B cell (primary cell): ENCODE data around the gene PRDM15.

ENCODE experiments used
- EZH2 ChIP-seq: IDR thresholded peaks from 2 replicates; pipeline ENCODE4 v1.6.1; 2012; ENCODE audit warnings: borderline replicate concordance, low read depth, mild to moderate bottlenecking, moderate library complexity, low read length; ENCODE audit not compliant: insufficient read depth, poor library complexity, severe bottlenecking
- TF ChIP-seq, protein P1 (sequence below): fragments of 200-600 bp; IDR thresholded peaks from one replicate; pipeline ENCODE4 v1.8.0; 2022; ENCODE audit warnings: antibody characterized with exemption, mild to moderate bottlenecking

DNA sequence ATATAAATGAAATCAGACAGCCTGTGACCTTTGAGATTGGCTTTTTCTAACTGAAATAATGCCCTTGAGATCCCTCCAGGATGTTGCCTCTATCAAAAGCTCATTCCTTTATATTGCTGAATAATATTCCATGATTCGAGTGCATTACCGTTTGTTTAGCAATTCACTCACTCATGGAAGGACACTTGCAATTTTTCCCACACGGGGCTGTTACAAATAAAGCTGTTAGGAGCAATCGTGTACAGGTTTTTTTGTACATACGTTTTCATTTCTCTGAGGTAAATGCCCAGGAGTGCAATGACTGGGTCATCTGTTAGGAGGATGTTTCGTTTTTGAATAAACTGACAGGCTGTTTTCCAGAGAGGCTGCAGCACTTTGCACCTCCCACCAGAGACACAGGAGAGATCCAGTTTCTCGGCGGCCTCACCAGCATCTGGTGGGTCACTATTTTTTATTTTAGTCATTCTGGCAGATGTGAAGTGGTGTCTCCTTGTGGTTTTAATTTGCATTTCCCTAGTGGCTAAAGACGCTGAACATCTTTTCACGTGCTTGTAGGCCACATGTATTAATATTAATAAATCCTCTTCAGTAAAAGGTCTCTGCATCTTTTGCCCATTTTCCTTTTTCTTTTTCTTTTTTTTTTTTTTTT lies 11.0 kb downstream of the PRDM15 start:
- TF ChIP-seq, protein P1, sequence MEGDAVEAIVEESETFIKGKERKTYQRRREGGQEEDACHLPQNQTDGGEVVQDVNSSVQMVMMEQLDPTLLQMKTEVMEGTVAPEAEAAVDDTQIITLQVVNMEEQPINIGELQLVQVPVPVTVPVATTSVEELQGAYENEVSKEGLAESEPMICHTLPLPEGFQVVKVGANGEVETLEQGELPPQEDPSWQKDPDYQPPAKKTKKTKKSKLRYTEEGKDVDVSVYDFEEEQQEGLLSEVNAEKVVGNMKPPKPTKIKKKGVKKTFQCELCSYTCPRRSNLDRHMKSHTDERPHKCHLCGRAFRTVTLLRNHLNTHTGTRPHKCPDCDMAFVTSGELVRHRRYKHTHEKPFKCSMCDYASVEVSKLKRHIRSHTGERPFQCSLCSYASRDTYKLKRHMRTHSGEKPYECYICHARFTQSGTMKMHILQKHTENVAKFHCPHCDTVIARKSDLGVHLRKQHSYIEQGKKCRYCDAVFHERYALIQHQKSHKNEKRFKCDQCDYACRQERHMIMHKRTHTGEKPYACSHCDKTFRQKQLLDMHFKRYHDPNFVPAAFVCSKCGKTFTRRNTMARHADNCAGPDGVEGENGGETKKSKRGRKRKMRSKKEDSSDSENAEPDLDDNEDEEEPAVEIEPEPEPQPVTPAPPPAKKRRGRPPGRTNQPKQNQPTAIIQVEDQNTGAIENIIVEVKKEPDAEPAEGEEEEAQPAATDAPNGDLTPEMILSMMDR, result no peak
- TF ChIP-seq EZH2, result no peak
